GM18526 (cell line): ENCODE data around the gene PCDH19.

Source experiments
- POLR2A ChIP-seq: IDR thresholded peaks from 3 replicates; pipeline ENCODE4 v1.6.1; 2011; ENCODE audit not compliant: insufficient read length; ENCODE audit errors: extremely low read depth

Gene PCDH19, protein sequence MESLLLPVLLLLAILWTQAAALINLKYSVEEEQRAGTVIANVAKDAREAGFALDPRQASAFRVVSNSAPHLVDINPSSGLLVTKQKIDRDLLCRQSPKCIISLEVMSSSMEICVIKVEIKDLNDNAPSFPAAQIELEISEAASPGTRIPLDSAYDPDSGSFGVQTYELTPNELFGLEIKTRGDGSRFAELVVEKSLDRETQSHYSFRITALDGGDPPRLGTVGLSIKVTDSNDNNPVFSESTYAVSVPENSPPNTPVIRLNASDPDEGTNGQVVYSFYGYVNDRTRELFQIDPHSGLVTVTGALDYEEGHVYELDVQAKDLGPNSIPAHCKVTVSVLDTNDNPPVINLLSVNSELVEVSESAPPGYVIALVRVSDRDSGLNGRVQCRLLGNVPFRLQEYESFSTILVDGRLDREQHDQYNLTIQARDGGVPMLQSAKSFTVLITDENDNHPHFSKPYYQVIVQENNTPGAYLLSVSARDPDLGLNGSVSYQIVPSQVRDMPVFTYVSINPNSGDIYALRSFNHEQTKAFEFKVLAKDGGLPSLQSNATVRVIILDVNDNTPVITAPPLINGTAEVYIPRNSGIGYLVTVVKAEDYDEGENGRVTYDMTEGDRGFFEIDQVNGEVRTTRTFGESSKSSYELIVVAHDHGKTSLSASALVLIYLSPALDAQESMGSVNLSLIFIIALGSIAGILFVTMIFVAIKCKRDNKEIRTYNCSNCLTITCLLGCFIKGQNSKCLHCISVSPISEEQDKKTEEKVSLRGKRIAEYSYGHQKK (N-terminal part only)

GRCh38 chrX:100409610-100410590 lies at the start of gene PCDH19:
Gene PCDH19 (minus strand): TSS chrX:100410273. CDS start chrX:100408597, 1,676 bp downstream.
- TF ChIP-seq POLR2A = no peak

GRCh38 chrX:100449696-100450608 lies 39.9 kb upstream of the PCDH19 start:
- TF ChIP-seq POLR2A = no peak

GRCh38 chrX:100447655-100448397 lies 37.8 kb upstream of the PCDH19 start:
- TF ChIP-seq POLR2A = no peak

GRCh38 chrX:100445593-100445992 lies 35.5 kb upstream of the PCDH19 start:
- TF ChIP-seq POLR2A = no peak

DNA sequence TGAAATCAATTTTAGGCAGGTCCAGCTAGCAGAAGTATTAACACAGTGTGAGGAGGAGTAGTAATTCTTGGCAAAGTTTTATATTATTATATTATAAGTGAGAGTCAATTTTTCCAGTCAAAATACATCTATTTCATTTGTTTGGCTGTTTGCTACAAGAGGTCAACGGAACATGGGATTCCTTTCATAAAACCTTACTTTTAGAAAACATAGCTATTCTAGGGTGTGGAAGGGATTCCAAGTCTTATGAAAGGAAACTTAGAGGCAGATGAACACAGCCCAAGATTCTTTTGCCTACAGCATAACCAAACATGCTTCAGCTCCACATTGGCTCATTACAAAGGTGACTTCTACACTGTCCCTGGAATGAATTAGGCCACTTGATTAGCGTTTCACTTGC lies 29.9 kb upstream of the PCDH19 start:
- no peak for TF ChIP-seq POLR2A

DNA sequence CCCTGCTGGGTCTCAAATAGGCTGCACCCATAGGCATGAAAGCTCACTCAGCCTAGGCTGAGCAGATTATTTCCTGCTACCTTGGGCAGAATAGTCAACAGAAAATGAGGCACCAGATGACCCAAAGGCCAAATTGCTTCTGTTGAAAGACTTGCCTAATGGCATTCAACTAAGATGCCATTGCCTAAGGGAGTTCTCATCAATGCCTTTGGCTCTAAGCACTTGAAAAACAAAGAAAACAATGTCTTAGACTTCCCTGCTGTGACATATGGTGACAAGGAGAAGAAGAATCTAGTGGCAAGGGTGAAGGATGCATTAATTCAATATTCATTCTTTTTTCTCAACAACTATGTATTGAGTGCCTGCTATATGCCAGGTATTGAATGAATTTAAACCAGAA lies 25.7 kb upstream of the PCDH19 start:
- TF ChIP-seq POLR2A = no peak

- TF ChIP-seq POLR2A = no peak
Observed at GRCh38 chrX:100424012-100424411, 13.9 kb upstream of the PCDH19 start.

GRCh38 chrX:100418556-100418955 lies 8.5 kb upstream of the PCDH19 start:
- TF ChIP-seq POLR2A = no peak

DNA sequence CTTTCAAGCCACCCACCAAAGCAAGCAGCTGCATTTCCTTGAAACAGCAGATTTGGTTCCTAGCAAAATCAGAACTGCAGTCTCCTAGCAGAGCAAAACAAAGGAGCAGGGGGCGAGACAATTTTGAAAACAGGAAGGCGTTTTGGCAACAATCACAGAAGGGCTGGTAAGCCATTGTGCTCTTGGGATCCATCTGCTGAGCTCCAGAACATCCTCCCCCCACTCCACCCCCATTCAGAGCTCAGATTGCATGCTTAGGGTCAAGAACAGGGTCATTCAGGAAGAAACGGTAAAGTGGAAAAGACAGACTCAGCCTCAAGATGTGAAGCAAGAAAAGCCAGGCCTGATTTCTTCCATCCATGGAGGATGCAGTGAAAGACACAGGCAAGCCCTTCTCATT lies 7.6 kb upstream of the PCDH19 start:
- no peak for TF ChIP-seq POLR2A

GRCh38 chrX:100413229-100413628 lies 3.2 kb upstream of the PCDH19 start:
- no peak for TF ChIP-seq POLR2A

GRCh38 chrX:100411802-100412715 lies 2.0 kb upstream of the PCDH19 start:
- no peak for TF ChIP-seq POLR2A
